NB4 (cell line): ENCODE results near the gene GDPGP1.

ENCODE experiments used
- POLR2A ChIP-seq: IDR thresholded peaks from 2 replicates; pipeline ENCODE4 v1.6.1; 2011; ENCODE audit warnings: mild to moderate bottlenecking; ENCODE audit not compliant: insufficient read length; ENCODE audit errors: extremely low read depth
- TF ChIP-seq, protein P1 (sequence below): IDR thresholded peaks from one replicate; pipeline ENCODE4 v1.5.1; 2012; ENCODE audit warnings: low read depth, low read length

DNA sequence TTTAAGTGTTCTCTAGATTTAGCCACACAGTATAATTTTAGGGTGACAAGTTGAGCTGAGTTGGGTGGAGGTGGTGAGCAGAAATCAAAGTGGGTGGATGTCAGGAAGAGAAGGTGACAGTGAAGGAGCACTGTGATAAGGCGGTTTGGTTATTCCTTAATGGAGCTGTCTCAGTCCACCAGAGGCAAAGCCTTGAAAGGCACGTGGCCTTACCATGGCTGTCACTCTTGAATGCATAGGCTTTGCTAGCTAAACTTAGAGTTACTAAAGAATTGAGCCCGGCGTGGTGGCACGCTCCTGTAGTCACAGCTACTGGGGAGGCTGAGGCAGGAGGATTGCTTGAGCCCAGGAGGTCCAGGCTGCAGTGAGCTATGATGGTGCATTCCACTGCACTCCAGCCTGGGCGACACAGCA lies 14.8 kb downstream of the GDPGP1 start:
- TF ChIP-seq, protein P1, sequence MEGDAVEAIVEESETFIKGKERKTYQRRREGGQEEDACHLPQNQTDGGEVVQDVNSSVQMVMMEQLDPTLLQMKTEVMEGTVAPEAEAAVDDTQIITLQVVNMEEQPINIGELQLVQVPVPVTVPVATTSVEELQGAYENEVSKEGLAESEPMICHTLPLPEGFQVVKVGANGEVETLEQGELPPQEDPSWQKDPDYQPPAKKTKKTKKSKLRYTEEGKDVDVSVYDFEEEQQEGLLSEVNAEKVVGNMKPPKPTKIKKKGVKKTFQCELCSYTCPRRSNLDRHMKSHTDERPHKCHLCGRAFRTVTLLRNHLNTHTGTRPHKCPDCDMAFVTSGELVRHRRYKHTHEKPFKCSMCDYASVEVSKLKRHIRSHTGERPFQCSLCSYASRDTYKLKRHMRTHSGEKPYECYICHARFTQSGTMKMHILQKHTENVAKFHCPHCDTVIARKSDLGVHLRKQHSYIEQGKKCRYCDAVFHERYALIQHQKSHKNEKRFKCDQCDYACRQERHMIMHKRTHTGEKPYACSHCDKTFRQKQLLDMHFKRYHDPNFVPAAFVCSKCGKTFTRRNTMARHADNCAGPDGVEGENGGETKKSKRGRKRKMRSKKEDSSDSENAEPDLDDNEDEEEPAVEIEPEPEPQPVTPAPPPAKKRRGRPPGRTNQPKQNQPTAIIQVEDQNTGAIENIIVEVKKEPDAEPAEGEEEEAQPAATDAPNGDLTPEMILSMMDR = no peak
- TF ChIP-seq POLR2A = no peak
